Hypothalamus (tissue), 51 donors: ENCODE measurements around the gene LPCAT3.

Source experiments
- DNase-seq, 51 donors: peaks; one replicate each; lab custom pipeline; 2025; lab: John Stamatoyannopoulos, UW

LPCAT3 gene

GRCh38 chr12:7004287-7004803 is 13.9 kb downstream of the LPCAT3 start:
- DNase-seq: no peak

- DNase-seq: no peak
Observed at GRCh38 chr12:7001921-7002591, 16.2 kb downstream of the LPCAT3 start.

- no peak for DNase-seq
Observed at GRCh38 chr12:6998715-6999451, 19.4 kb downstream of the LPCAT3 start.

GRCh38 chr12:6996040-6996441 is 22.2 kb downstream of the LPCAT3 start:
- no peak for DNase-seq

DNA sequence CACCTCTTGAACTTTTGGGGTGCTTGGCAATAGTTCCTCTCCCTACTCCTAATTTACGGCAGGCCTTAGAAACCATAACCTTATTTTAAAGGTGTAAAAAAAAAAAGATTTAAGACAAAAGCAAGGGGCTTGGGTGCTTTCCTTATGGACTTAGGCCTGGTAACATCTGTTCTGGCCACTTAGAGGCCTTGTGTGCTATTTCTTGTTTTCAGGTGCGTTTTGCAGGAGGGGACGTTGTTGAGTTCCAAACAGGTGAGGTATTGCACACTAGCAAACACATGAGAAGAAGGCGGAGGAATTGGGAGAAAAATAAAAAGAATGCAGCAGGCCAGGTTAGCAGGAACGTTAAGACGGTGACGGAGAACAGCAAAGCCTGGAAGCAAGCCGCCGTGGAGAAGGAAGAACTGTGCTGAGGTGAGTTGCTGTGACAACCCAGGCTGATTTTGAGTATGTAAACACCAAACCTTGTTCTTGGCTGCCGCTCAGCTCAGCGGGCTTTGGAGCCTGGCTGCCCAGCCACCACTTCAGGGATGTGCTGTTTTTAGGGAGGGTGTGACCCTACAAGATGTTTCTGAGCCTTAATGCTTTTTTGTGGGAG is 30.2 kb downstream of the LPCAT3 start:
- peak in 2 of 51 donors; percentile 10 to 12 for DNase-seq

DNA sequence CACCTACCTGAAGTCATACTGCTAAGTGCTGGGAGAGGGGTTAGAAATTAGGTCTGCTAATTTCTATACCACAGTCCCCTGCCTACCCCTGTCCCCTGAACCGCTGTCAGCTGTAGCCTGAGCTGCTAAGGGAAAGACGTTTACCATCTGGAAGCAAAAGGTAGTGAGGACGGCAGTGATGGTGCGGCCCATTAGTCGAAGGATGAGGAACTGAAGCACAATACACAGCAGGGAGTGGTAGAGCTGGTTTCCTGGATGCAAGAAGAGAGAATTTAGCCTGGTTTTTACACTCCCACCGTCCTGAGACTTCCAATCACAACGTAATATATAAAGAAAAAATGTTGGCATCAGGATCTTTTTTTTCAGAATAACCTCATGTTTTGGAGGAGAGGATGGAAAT is 35.7 kb downstream of the LPCAT3 start:
- DNase-seq: no peak

DNA sequence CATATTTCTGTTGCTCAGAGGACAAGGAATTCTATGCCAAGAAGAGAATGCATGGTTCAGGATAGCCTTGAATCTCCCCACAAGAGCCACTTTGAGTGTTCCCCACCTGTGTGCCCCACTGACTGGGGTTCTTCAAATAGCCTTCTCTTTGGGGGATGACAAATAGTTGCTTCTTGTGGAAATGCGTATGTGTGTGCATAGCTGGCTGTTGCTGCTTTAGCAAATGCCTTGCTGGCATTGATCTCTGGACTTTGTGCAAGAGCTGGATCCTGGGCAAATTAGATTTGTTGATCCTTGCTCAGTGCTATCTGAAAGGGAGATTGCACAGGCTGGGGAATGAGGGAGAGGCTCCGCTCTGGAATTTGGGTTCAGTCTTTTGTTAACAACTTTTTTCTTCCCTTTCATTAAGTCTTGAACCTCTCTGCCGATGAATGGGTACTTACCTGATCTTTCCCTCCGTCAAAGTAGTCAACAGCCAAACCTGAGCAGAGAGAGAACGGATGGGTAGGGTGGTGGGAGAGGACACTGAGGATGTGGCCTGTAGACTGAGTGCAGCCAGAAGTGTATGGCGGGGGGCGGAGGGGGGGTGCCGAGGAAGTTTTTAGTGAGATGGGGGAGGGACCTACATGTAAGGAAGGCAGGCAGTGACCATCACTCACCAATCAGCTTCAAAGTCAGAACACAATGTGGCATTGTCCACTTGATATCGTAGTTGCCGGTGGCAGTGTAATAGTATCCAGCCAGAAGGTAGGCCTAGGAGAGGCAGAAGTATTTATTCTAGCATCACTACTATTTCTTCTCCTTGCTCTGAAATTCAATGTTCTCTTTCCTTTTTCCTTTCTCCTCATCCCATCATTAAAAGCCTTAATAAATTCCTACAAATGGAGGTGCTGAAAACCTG is 36.9 kb downstream of the LPCAT3 start:
- no peak for DNase-seq

DNA sequence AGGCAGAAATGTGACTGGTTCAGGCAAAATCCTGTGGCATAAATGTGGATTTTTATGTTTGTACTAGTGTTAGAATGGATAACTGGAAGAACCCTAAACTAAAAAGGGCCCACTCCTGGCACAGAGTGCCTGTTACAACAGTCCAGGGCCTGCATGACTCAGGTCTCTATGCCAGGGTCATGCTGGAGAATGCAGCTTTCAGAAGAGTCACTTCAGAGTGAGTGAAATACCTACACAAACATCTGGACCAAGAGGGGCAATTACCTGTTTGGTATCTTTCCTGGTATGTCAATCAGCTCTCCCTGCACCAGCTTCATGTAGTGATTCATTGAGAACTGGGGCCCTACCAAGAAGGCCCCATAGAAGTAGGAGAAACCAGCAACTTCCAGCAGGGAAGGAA is 37.5 kb downstream of the LPCAT3 start:
- no peak for DNase-seq

- no peak for DNase-seq
Observed at GRCh38 chr12:6980075-6980474, 38.2 kb downstream of the LPCAT3 start.

DNA sequence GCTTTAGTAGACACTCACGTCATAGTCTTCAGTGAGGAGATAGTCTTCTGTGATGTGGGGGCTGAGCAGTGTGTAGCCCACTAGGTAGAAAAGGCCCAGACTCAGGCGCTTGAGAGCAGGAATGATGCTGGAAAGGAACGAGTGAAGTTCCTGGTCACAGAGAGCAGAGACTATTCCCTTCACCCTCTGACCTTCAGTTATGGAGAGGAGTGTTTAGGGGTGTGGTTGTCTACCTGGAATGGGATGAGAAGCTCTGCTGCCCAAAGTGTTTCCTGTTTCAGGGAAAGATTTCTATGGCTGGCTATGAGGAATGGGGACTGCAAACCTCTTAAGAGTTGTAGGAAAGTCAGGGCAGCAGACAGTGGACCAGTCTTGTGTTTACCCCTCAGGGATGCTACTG is 38.8 kb downstream of the LPCAT3 start:
- DNase-seq: no peak

DNA sequence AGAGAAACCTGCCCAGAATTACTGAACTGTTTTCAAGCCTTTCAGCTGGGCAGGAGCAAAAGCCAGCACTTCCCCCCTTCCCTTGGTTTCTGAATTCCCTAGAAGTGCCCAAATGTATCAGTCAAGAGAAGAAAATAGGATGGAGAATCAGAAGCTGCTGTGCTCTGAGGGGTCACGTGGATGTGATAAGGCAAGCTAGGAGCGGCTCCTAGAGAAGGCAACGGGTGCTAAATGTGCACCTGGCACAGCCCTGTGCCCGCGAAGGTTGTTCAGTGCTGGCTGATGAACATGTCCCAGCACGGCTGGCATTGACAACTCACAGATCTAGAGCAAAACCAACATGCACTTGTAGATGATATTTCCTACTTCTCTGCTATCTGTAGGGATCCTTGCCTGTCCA is 39.3 kb downstream of the LPCAT3 start:
- no peak for DNase-seq

GRCh38 chr12:6978611-6979011 is 39.7 kb downstream of the LPCAT3 start:
- no peak for DNase-seq

DNA sequence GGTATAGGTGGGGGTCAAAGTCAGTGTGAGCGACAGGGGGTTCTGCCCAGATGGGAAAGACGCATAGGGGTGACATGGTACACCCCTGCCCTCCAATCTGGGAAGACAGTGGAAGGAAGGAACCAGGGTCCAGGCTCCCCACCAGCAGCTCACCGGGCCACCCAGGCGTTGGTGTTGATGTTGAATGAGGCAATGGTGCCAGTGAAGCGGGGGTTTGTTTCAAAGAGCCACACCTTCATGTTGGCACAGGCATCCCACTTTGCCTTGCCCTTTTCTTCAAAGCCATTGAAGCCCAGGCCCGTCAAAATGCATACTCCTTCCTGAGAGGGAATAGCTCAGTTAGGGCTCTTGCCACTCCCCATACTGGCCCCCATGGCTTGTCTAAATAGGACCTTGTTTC is 40.1 kb downstream of the LPCAT3 start:
- DNase-seq: no peak

DNA sequence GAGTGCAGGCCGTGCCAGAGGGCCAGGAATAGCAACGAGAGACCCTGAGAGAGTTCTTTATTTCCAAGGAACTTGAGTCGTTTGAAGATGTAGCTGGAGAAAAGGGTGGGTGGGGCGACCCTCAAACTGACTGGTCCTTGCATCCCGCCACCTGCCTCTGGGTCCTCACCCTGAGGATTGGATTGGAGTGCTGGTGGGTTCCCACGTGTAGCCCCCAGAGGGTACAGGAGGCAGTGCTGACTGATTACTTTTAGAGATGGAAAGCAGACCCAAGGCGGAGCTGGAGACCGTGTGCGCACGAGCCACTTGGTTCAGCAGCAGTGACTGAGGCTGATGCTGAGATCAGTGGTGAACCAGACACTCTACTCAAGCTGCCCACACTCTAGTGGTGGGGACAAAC is 40.6 kb downstream of the LPCAT3 start:
- DNase-seq: no peak

DNA sequence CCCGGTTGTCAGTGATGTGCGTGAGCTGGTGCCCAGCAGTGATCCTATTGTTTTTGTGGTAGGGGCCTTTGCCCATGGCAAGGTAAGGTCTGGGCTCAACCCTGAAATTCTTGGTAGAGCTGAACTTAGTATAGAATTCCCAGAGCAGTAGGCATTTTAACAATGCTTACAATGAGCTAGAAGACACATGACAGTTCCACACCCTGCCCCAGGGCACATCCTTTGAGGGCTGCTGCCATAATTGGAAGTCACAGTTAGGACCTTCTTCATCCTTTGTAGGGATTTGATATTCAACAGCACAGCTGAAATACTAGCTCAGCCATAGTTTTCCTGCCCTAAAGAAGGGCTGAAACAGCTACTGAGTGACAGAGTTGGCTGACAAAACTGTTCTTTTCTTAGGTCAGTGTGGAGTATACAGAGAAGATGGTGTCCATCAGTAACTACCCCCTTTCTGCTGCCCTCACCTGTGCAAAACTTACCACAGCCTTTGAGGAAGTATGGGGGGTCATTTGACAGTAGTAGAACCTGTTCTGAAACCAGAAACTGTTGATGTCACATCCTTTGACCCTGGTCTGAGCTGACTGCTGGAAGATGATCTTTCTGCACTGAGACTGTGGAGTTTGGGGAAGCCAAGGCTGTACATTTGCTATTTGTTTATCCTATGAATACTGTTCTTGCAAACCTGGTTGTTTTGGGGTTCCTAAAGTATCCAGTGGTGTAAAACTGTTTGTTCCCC is 42.8 kb downstream of the LPCAT3 start:
- no peak for DNase-seq

- no peak for DNase-seq
Observed at GRCh38 chr12:6974180-6974579, 44.1 kb downstream of the LPCAT3 start.

GRCh38 chr12:6970096-6970527 is 48.2 kb downstream of the LPCAT3 start:
- DNase-seq: no peak

GRCh38 chr12:6968426-6968825 is 49.9 kb downstream of the LPCAT3 start:
- no peak for DNase-seq

- DNase-seq: no peak
Observed at GRCh38 chr12:6967651-6968100, 50.6 kb downstream of the LPCAT3 start.

DNA sequence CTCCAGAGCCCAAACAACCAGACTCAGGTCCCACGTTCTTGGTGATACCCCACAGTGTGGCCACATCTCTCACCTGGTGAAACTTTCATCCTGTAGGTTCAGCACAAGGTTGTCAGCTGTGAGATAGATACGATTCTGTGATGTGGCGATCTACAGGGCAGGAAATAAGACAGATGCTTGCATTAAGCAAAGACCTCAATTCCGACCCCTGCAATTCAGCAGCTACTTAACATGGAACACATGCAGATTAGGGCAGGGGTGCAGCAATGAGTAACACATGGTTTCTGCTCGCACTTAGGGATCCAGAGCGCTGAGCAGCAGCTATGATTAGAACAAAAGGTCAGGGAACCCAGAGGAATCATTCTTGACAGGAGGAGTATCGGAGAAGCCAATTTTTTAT is 51.9 kb downstream of the LPCAT3 start:
- DNase-seq: no peak
